GM19467 (cell line): ENCODE data around the gene CDC42EP1.
A peak's percentile ranks its signal among the peaks of the same experiment; 100 is the strongest.

Experiments
- ATAC-seq: cut with Tn5 transposase; IDR thresholded peaks from one replicate; pipeline ENCODE4 v1.9.1; 2021; ENCODE audit warnings: mild to moderate bottlenecking, moderate library complexity; ENCODE audit not compliant: unreplicated experiment

CDC42EP1 gene

DNA sequence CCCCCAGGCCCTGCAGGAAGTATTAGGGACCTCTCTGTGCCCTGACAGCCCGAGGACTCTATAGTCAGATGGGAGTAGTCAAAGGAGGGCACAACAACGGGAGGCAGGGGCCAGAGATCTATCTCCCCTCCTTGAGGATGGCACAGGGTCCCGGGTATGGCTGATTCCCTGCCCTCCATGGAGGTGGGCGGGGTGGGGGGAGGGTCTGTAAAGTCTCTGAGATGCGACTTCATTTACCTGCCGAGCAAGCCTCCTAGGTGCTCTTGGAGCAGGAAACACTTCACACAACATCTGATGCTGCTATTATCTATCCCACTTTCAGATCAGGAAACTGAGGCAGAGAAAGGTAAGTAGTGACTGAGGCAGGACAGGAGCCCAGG is 769 bp upstream of the CDC42EP1 start:
- no peak for ATAC-seq

GRCh38 chr22:37560608-37561211 is 430 bp downstream of the CDC42EP1 start:
- no peak for ATAC-seq

- no peak for ATAC-seq
Measured at GRCh38 chr22:37561212-37562048, 1.1 kb downstream of the CDC42EP1 start.

DNA sequence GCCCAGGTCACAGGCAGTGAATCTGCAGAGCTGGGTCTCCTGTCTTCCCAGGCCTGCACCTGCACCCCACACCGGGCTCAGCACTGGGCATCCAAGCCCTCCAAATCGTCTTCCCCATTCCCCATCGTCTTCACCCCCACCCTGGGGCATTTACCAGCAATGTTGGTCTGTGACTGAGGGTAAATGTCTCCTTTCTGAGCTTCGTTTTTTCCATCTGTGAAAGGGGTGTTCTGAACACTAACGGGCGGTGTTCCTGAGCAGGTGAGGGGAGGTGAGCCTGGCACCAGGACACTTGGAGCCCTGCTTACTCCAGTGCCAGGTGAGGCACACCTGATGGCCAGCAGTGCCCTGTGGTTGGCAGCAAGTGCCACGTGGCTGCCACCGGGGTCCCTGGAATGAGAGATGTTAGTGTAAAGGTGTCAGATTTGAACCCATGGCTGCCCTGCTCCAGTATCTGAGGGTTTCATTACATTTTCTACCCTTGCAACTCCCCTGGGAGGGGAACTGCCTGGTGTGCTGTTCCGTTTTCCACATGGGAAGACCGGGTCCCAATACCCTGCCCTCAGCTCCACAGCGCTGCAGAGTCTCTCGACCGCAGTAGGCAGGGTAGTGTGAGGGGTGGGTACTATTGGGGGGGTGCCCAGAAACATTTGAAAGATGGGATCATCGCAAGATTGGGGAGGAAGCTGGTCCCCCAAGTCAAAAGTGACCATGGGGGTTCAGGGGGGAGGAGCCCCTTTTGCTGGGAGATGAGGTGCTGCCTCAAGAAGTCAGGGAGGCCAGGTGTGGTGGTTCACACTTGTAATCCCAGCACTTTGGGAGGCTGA is 2.0 kb downstream of the CDC42EP1 start:
- ATAC-seq = no peak

- ATAC-seq = no peak
Measured at GRCh38 chr22:37563153-37564081, 3.1 kb downstream of the CDC42EP1 start.

GRCh38 chr22:37564111-37564711 is 3.9 kb downstream of the CDC42EP1 start:
- ATAC-seq = no peak

DNA sequence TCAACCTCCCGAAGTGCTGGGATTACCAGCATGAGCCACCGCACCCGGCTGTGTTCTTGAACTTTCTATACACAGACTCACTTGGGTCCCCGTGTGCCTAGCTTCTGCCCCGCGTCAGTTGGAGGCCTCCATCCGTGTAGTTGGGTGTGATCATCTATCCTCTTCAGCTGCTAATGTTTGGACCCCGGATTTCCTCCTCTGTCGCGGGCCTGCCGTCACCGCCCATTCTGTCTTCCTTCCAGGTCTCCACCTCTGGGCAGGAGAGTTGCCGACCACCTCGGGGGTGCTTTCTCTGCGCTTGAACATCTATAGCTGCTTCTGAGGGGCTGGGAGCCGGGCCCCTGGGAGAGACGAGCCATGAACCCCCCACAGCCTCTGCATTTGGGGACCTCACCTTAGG is 5.5 kb downstream of the CDC42EP1 start:
- no peak for ATAC-seq

- ATAC-seq = no peak
Measured at GRCh38 chr22:37566329-37566837, 6.1 kb downstream of the CDC42EP1 start.

- peak; percentile 77 for ATAC-seq
Measured at GRCh38 chr22:37566903-37567798, 6.9 kb downstream of the CDC42EP1 start.

DNA sequence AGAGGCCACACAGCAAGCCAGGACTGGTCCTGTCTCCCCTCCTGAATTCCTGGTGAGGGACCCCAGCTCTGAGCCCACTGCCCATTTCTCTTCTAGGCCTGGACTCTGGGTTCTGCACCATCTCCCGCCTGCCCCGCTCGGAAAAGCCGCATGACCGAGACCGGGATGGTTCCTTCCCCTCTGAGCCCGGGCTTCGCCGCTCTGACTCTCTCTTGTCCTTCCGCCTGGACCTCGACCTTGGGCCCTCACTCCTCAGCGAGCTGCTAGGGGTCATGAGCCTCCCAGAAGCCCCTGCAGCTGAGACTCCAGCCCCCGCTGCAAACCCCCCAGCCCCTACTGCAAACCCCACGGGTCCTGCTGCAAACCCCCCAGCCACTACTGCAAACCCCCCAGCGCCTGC is 7.7 kb downstream of the CDC42EP1 start:
- no peak for ATAC-seq

- no peak for ATAC-seq
Measured at GRCh38 chr22:37568448-37569008, 8.2 kb downstream of the CDC42EP1 start.

DNA sequence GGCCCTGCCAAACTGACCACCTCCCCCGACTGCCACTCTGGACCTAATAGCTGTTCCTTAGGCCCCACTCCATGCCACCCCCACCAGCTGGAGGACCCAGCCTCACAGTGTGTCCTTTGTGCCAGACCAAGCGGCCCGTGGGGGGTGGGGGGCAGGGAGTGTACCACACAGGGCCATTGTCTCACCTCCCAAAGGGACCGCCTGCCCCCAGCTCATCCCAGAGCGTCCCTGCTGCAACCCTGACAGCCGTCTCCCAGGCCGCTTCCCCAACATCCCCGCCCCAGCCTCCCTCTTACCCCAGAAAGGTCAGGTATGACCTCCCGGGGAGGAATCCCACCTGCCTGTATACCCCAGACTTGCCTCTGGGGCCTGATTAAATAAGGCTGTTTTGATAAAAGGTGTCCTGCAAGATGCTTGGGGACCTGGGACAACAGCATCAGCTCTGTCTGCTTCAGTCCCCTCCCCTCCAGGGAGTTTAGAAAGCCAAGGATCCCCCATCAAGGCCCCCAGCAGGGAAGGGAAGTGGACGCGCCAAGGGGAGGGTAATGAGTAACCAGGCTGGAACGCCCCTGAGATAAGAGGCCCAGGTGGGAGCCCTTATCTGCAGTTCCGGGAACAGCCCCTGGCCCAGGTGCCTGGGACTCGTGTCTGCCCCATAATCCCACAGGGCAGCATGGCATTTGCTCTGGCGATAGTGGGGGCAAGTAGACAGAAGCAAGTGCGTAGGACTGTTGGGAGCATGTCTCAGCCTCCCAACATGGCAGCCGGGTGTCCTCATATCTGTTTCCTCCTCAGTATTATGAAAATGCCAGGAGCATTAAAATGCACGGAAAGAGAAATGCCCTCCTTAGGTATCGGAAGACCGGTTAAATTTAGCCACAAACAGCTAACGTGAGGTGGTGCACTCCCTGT is 9.0 kb downstream of the CDC42EP1 start:
- ATAC-seq = no peak

DNA sequence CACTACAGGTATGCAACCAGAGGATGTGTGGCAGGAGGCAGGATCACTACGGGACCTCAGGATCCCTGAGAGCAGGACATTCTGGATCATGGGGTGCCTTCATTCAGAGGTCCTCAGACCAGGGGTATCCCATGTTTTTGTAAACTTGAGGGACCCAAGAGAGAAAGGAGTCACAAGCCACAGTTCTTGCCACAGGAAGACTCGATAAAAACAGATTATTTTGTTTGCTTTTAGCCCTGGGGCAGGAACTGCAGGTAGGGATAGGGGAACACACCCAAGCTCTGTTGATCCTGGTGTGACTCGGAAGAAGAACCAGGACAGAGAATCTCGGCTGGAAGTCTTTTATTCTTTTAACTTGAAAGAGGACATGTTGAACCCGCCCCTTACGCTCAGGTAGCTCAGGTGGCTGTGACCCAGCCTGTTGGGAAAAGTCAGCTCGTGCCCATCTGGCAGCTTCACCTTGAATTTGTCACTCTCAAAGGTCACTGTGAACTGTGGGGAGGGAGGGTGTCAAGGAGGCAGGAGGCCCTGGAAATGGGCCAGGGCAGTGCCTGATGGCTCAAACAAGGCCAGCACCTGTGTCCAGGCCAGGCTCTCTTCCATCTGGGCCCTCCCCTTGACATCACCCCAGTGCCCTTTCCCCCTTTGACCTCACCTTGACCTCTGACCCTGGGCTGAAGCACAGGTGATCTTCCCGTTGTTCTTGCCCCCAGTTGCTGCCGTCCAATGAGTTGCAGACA is 9.8 kb downstream of the CDC42EP1 start:
- no peak for ATAC-seq

DNA sequence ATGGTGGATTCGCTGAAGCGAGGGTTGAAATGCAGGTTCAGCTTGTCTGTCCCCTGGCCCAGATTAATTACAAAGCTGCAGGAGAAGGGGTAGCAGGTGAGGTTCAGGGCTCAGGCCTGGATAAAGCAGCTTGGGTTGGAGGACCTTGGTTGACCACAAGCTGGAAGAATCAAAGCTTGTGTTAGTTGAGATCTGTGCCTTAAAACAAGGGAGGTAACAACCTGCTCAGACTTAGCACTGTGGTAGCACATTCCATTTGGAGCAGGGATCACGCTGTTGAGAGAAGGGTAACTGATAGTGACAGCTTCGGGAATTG is 10.3 kb downstream of the CDC42EP1 start:
- ATAC-seq = no peak

GRCh38 chr22:37571258-37571991 is 11.1 kb downstream of the CDC42EP1 start:
- no peak for ATAC-seq

- no peak for ATAC-seq
Measured at GRCh38 chr22:37571992-37572373, 11.7 kb downstream of the CDC42EP1 start.
